B cell (primary cell): ENCODE results near the gene BATF3. TPM values are rescaled to one million over a fixed set of nuclear protein-coding genes. Genes with fewer than 3 reads are reported as not detected.

ENCODE experiments used
- ATAC-seq: fragments of 200-7000 bp; cut with Tn5 transposase; one replicate; pipeline ENCODE4 v1.10.0; 2021; ENCODE audit warnings: low read depth, mild to moderate bottlenecking, moderate number of reproducible peaks, moderate library complexity
- CTCF ChIA-PET: fragments of 350-600 bp; sonication (Branson Sonifier 250); formaldehyde crosslinking; loops from one replicate; lab custom pipeline; 2021; ENCODE audit warnings: antibody characterized with exemption, inconsistent platforms; lab: Charles Lee
- POLR2A ChIA-PET: fragments of 350-600 bp; sonication (Branson Sonifier 250); formaldehyde crosslinking; loops from one replicate; lab custom pipeline; 2021; ENCODE audit warnings: antibody characterized with exemption; lab: Charles Lee
- DNase-seq: peaks from one replicate; pipeline ENCODE4 v3.0.0; 2013
- H2AFZ ChIP-seq: 2 replicates; pipeline ENCODE4 v1.6.1; 2012; ENCODE audit warnings: mild to moderate bottlenecking, low read depth, low read length; ENCODE audit not compliant: insufficient read depth, poor library complexity, severe bottlenecking
- H3K27ac ChIP-seq, 2 donors: 1 replicate in 1 of 2; 2 replicates in 1 of 2; pipeline ENCODE4 v1.5.1; 2012 to 2013; ENCODE audit warnings: low read length in 2 of 2, mild to moderate bottlenecking in 2 of 2, moderate library complexity in 1 of 2
- H3K27me3 ChIP-seq, 4 experiments: fragments of 200-600 bp in 1 of 4; sonication (generic) in 1 of 4; replicated peaks in 1 of 4; 1 replicate in 2 of 4; 2 replicates in 2 of 4; pipeline versions ENCODE4 v1.6.1 to v1.7.0; 2013 to 2016; ENCODE audit warnings: low read length in 3 of 4, mild to moderate bottlenecking in 2 of 4, mixed read lengths in 1 of 4, moderate library complexity in 1 of 4; ENCODE audit not compliant: insufficient read depth in 4 of 4, control insufficient read depth in 3 of 4; ENCODE audit errors: control extremely low read depth in 1 of 4
- H3K36me3 ChIP-seq, 2 experiments: replicated peaks in 1 of 2; 1 replicate in 1 of 2; 2 replicates in 1 of 2; pipeline versions ENCODE4 v1.6.1 to v1.7.1; 2013; ENCODE audit warnings: low read length in 1 of 2; ENCODE audit not compliant: insufficient read depth in 2 of 2, control insufficient read depth in 1 of 2; ENCODE audit errors: control extremely low read depth in 1 of 2, extremely low read depth in 1 of 2
- H3K4me1 ChIP-seq, 2 donors: fragments of 200-600 bp in 1 of 2; sonication (generic) in 1 of 2; 1 replicate in 1 of 2; 2 replicates in 1 of 2; pipeline versions ENCODE4 v1.5.1 to v1.6.1; 2013 to 2017; ENCODE audit warnings: low read length in 2 of 2; ENCODE audit not compliant: control insufficient read depth in 2 of 2, insufficient read depth in 2 of 2
- H3K4me2 ChIP-seq: replicated peaks from 2 replicates; pipeline ENCODE3; 2012; ENCODE audit warnings: mild to moderate bottlenecking, low read depth, low read length; ENCODE audit not compliant: poor library complexity, severe bottlenecking
- H3K4me3 ChIP-seq, 5 experiments: fragments of 200-600 bp in 1 of 5; sonication (generic) in 1 of 5; 1 replicate in 3 of 5; 2 replicates in 2 of 5; pipeline versions ENCODE4 v1.5.1 to v1.7.0; 2011 to 2016; ENCODE audit warnings: low read length in 4 of 5, mild to moderate bottlenecking in 4 of 5, low read depth in 2 of 5, control low read depth in 1 of 5, moderate library complexity in 1 of 5; ENCODE audit not compliant: insufficient read depth in 1 of 5; ENCODE audit errors: control extremely low read depth in 1 of 5, extremely low read depth in 1 of 5
- H3K79me2 ChIP-seq: fragments of 200-600 bp; sonication (generic); one replicate; pipeline ENCODE4 v1.6.0; 2016; ENCODE audit warnings: low read length; ENCODE audit not compliant: control insufficient read depth, insufficient read depth
- H3K9ac ChIP-seq: fragments of 200-600 bp; sonication (generic); 2 replicates; pipeline ENCODE4 v1.6.1; 2017; ENCODE audit warnings: mild to moderate bottlenecking, low read length, moderate library complexity
- H3K9me3 ChIP-seq, 3 donors: one replicate each; pipeline versions ENCODE4 v1.6.1 to v1.7.1; 2013; ENCODE audit warnings: low read length in 2 of 3; ENCODE audit not compliant: control insufficient read depth in 2 of 3, insufficient read depth in 1 of 3; ENCODE audit errors: control extremely low read depth in 1 of 3
- H4K20me1 ChIP-seq: 2 replicates; pipeline ENCODE4 v1.6.0; 2012; ENCODE audit warnings: mild to moderate bottlenecking, low read length; ENCODE audit not compliant: insufficient read depth, control insufficient read depth, poor library complexity, severe bottlenecking
- H3K27ac Mint-ChIP-seq: one replicate; pipeline ENCODE4 v1.8.0; 2021; ENCODE audit warnings: mixed read lengths
- H3K27me3 Mint-ChIP-seq: one replicate; pipeline ENCODE4 v1.8.0; 2021; ENCODE audit warnings: mixed read lengths
- H3K4me1 Mint-ChIP-seq: one replicate; pipeline ENCODE4 v1.8.0; 2021; ENCODE audit warnings: mixed read lengths
- H3K4me3 Mint-ChIP-seq: one replicate; pipeline ENCODE4 v1.8.0; 2021; ENCODE audit warnings: mixed read lengths
- H3K9me3 Mint-ChIP-seq: one replicate; pipeline ENCODE4 v1.8.0; 2022; ENCODE audit warnings: mixed read lengths; ENCODE audit not compliant: insufficient read depth
- CTCF ChIP-seq: fragments of 200-600 bp; IDR thresholded peaks from one replicate; pipeline ENCODE4 v1.8.0; 2022; ENCODE audit warnings: antibody characterized with exemption, mild to moderate bottlenecking
- EZH2 ChIP-seq: IDR thresholded peaks from 2 replicates; pipeline ENCODE4 v1.6.1; 2012; ENCODE audit warnings: borderline replicate concordance, low read depth, mild to moderate bottlenecking, moderate library complexity, low read length; ENCODE audit not compliant: insufficient read depth, poor library complexity, severe bottlenecking
- WGBS: methylation state at CpG from one replicate; pipeline ENCODE4 v1.1.5; 2013; ENCODE audit warnings: missing lambda C conversion rate; ENCODE audit not compliant: insufficient coverage; 5-methylcytosine and 5-hydroxymethylcytosine counted together
- intact Hi-C: fragments of 100-400 bp; cut with micrococcal nuclease; formaldehyde crosslinking; loops from one replicate; pipeline ENCODE4 v1.10.0; 2022
- polyA plus RNA-seq: library from polyadenylated mRNA; depleted of rRNA; stranded (reverse); fragments of >200 nt; gene quantifications from 2 replicates; pipeline ENCODE4 v1.2.3, GENCODE V29; 2012
- total RNA-seq, 2 donors: library from RNA; stranded (reverse); fragments of 120-200 nt in 1 of 2; gene quantifications; 1 replicate in 1 of 2; 2 replicates in 1 of 2; pipeline versions ENCODE4 v1.2.3 to v1.2.4, GENCODE V29; 2013 to 2022

Gene BATF3
- total and polyA plus RNA-seq, 2 donors (not counting 1 experiment from before 2014, with no cell fraction given): 0.36 to 1.9 TPM

GRCh38 chr1:212674872-212675271, 24.8 kb downstream of the BATF3 start:
- Mint-ChIP-seq H3K4me3 (no peak overlapping the region), H3K27ac (no peak overlapping the region), H3K27me3 (no peaks in the 10 kb centered on the region), H3K4me1 (peaks cover 24% of the 10 kb centered on the region), H3K9me3 (no peaks in the 10 kb centered on the region)
- CTCF ChIA-PET: interaction anchor here (1.0 to 1.1 kb wide), 2 partner anchors 10 to 197 kb away, joined by 4 to 6 read pairs; no protein-coding TSS in a partner anchor
- H3K27me3 ChIP-seq: peaks cover 0 to 12% (median 0%) of the 10 kb centered on the region in 4 experiments
- DNase-seq (no peak), ATAC-seq (no peak)
- H3K9me3 ChIP-seq: no peaks in the 10 kb centered on the region
- no peaks in the 10 kb centered on the region for H3K36me3 ChIP-seq
- H3K4me2 ChIP-seq: no peak overlapping the region
- H3K27ac ChIP-seq: no peak overlapping the region
- no peaks in the 10 kb centered on the region for H3K79me2 ChIP-seq
- no CpG with 5 or more reads among the region's 3 CpGs for WGBS
- POLR2A ChIA-PET: no interaction called here
- H3K9ac ChIP-seq: no peak overlapping the region
- H4K20me1 ChIP-seq: no peaks in the 10 kb centered on the region
- intact Hi-C loops: no loop called here
- TF ChIP-seq CTCF: no peak
- TF ChIP-seq EZH2: no peak
- H3K4me3 ChIP-seq: no peak overlapping the region
- peaks cover 12 to 28% of the 10 kb centered on the region in 2 donors for H3K4me1 ChIP-seq
- H2AFZ ChIP-seq: no peak overlapping the region

- H3K4me3 Mint-ChIP-seq: peak overlapping the region; percentile 50
These were observed 28.2 kb downstream of the BATF3 start for GRCh38 chr1:212671342-212672031.

More at GRCh38 chr1:212671342-212672031, 28.2 kb downstream of the BATF3 start:
- Histone ChIP-seq H3K27ac (no peak overlapping the region), H3K4me3 (no peak overlapping the region), H3K9ac (peak overlapping the region; percentile 14), H3K79me2 (no peaks in the 10 kb centered on the region), H4K20me1 (no peaks in the 10 kb centered on the region), H3K27me3 (peaks cover 0 to 12% (median 0%) of the 10 kb centered on the region in 4 experiments), H2AFZ (peak overlapping the region; percentile 53), H3K36me3 (no peaks in the 10 kb centered on the region), H3K4me2 (peak overlapping the region; percentile 45), H3K9me3 (no peaks in the 10 kb centered on the region), H3K4me1 (peaks cover 12 to 27% of the 10 kb centered on the region in 2 donors)
- no peaks in the 10 kb centered on the region for H3K27me3 Mint-ChIP-seq
- DNase-seq (peak; percentile 53), ATAC-seq (peak; percentile 71)
- no peak overlapping the region for H3K27ac Mint-ChIP-seq
- CTCF ChIA-PET: interaction anchor here (0.8 to 1.5 kb wide), 4 partner anchors 78 to 194 kb away, joined by 3 to 5 read pairs (median 3); no protein-coding TSS in a partner anchor
- WGBS: 28% methylated on average over 9 of the region's 12 CpGs
- intact Hi-C loops: no loop called here
- no peaks in the 10 kb centered on the region for H3K9me3 Mint-ChIP-seq
- POLR2A ChIA-PET: no interaction called here
- TF ChIP-seq CTCF: no peak
- H3K4me1 Mint-ChIP-seq: peaks cover 20% of the 10 kb centered on the region
